NCI-H1105 (cell line): ENCODE results near the gene C9orf50.
A peak's percentile ranks its signal among the peaks of the same experiment; 100 is the strongest.

ENCODE experiments used
- DNase-seq: peaks from one replicate; lab custom pipeline; 2025; lab: John Stamatoyannopoulos, UW

The C9orf50 gene

DNA sequence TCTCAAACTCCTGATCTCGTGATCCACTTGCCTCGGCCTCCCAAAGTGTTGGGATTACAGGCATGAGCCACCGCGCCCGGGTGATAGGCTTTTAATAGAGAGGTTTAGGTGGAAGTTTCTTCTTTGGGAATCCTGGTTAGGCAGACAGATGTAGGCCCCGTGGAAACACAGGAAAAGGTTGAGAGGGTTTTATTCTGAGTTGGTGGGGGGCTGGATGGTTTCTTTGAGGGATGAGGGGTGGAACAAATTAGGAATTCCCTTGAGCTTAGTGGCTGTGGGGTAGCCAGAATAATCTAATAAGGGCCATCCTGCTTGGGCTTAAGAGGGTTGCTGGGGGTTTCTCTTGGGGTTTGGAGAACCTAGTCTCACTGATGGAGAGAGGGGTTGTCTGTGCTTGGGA lies 30.4 kb downstream of the C9orf50 start:
- no peak for DNase-seq

DNA sequence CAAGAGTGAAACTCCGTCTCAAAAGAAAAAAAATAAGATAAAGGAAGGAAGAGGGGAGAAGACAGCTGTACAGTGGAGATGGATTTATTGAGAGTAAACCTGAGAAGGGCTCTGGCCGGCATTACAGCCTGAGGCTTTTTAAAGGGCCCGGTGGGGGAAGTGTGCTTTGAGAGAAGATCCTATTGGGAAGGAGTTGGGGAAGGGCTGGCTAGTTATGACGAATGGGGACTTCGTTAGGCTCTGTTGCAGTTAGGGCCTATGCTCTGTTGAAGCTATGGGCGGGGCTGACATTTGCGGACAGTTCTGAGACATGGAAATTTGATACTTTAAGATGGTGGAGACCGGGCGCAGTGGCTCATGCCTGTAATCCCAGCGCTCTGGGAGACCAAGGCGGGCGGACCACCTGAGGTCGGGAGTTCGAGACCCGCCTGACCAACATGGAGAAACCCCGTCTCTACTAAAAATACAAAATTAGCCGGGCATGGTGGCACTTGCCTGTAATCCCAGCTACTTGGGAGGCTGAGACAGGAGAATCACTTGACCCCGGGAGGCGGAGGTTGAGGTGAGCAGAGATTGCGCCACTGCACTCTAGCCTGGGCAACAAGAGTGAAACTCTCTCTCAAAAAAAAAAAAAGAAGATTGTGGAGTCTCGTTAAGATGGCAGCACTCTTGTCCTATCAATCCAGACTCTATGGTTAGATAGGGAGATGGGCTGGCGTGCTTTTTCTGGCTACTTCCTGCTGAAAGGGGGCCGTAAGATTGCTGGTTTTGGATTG lies 33.2 kb downstream of the C9orf50 start:
- no peak for DNase-seq

DNA sequence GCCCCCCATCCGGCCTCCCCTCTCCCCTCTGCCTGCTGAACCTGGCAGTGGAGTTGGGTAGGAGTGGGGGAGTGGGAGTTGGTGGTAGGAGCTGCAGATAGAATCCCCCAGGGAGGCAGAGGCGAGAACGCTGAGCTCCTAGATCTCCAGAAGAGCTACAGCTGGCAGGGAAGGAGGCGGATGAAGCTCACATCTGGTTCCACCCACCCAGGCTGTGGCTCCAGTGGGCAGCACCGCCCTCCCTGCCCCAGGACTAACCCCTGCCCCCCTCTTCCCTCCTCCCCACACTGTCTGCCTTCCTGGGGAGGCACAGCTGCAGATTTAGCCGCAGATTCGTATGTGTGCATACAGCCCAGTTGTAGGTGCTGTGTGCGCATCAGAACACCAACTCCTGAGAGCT lies 34.2 kb downstream of the C9orf50 start:
- no peak for DNase-seq

DNA sequence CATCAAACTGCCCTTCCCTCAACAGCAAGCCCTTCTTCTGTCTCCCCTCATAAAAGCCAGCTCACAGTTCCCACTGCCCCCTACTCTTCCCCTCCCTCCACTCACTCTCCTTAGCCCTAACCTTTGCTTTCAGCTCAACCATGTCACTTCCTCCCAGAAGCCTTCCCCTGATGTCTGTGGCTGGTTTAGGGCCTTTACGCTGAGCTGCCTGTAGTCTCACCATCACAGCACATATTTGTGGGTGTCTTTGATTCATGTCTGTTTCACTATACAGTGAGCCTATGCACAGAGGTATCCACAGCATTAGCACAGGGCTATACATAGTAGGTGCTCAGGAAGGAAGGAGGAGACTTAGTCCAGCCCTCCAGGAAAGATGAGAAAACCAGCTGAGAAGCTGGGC lies 34.7 kb downstream of the C9orf50 start:
- DNase-seq = no peak

DNA sequence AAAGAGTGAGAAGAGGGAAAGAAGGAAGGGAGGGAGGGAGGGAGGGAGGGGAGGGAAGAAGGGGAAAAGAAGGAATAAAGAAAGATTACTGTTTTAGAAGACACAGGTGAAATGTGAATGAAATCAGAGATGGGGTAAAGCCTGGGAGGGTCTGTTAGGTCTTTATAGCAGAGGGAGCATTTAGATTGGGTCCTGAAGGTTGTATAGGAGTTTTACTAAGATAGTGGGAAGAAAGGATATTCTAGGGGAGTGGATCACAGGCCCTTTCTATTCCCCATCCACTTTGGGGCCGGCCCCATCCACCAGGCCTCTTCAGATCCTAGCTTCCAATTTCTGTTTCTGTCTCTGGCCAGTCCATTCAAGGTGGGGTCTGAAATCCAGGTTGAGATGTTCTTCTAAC lies 35.5 kb downstream of the C9orf50 start:
- no peak for DNase-seq

DNA sequence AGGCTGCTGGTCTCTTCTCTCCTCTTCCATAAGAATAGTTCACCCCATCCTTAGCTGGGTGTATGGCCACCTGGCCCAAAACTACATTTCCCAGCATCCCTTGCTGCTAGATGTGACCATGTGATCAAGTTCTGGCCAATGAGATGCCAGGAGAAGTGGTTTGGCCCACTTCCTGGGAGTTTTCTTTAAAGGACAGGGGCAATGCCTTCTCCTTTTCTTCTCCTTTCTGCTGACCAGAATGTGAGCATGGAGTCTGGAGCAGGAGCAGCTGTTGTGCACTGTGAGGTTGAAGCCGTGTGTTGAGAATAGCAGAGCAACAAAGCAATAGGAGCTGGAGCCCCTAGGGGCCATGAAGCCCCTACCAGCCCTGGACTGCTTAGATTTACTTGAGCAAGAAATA lies 36.8 kb downstream of the C9orf50 start:
- peak; percentile 23 for DNase-seq

DNA sequence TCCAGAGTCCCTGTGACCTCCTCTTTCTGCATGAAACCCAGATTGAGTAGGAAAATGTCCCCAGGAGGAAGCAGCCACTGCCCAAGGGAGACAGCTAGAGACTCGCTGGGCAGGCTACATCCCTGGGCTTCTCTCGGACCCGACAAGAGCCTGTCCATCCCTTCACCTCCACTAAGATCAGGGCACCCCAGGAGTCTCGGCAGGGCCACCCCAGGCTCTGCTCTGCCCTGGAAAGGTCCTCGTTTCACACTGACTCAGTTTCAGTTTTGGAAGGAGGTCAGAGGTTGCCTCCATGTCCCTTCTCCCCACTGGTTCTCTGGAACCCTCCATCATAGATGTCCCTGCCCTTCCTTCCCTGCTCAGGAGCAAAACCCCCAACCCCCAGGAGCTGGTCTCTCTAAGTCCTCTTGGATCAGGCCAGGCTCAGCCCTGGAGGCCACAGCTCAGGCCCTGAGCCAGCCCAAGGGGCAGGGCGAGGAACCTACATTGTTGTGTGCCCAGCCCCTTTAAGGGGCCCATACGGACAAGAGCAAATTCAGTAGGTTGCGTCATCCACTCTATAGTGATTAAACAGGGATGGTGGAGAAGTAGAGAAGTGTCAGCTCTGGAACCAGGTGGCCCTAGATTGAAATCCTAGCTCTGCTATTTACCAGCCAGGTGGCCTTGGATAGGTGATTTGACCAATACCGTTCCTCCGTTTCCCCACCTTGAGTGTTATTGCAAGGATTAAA lies 37.4 kb downstream of the C9orf50 start:
- DNase-seq = no peak

DNA sequence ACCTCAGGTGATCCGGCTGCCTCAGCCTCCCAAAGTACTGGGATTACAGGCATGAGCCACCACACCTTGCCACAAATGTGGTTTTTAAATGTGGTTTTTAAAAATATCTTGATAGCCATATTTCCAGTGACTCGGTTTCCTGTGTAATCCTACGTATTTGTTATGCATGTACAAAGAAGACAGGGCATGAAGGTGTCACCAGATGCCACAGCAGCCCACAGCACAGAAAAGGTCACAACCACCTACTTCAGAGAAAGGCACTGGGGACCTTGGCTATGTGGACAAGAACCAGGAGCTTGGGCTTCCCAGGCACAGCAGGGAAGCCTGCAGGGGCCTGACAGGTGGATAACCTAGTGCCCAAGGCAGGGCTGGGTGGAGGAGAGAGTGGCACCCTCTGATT lies 38.0 kb downstream of the C9orf50 start:
- DNase-seq = no peak

DNA sequence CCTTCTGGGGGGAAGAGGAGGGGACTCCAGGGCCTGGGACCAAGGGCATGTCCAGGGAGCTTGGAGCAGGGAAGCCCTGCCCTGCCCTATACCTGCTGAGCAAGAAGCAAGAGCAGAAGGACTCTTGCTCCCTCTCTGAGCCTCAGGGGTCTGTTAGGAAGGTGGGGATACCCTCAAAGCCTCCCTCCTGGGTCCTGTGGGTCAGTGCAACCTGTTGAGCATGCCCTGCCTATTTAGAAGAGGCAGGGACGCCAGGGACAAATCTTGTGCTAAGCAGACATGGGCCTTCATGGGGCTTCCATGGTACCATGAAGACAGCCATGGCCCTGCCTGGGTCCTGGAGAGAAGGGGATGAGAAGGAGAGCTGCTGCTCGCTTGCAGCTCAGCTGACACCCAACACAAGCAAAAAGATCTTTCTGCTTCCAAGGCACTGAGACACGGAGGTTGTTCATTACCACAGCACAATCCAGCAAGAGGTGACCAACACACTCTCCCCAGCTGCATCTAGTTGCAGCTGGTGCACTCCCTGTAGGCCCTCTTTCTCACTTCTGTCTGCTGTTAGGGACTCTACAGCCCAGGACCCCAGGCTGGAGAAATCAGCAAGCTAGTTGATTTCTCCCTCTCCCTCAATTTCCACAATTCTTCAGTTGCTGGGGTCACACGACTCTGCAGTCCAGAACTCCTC lies 39.3 kb downstream of the C9orf50 start:
- DNase-seq = no peak

DNA sequence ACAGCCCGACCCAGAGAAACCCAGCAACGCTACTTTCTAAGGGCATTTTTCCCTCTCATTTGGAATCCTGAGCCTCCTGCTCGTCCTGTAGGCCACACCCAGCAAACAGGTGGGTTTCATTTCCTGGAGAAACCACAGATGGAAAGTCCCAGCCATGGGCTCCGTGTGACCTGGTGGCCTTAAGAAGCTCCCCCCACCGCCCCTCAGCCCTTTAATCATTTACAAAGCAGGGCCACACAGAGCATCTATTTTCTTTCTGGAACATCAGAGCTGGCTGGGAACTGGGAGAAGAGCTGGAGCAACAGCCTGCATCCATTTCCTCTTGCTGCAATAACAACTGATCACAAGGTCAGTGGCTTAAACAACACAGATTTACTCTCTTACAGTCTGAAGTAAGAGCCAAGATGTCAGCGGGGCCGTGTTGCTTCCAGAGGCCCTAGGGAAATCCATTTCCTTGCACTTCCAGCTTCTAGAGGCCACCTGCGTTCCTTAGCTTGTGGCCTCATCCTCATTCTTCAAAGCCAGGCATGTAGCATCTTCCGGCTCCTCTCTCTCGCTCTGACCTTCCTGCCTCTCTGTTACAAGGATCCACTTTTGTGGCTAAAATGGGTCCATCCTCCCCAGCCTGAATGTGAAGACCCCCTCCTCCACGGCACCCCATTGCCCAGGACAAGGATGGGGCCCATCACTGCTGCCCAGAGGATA lies 40.5 kb downstream of the C9orf50 start:
- DNase-seq = no peak

DNA sequence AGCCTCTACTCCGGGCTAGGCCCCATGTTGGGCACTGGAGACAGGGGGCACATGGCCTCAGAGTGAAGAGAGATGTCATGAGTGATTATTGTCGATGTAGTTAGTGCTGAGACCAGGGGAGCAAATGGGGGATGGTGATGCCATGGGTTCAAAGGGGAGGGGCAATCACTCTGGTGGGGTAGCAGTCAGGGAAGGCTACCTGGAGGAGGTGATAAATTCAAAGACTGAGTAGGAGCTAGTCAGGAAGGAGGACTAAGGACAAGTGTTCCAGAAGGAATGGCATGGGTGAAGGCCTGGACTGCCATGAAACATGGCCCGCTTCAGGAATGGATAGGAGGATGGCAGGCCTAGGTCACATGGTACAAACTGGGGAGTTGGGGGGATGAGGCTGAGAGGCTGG lies 41.6 kb downstream of the C9orf50 start:
- no peak for DNase-seq

DNA sequence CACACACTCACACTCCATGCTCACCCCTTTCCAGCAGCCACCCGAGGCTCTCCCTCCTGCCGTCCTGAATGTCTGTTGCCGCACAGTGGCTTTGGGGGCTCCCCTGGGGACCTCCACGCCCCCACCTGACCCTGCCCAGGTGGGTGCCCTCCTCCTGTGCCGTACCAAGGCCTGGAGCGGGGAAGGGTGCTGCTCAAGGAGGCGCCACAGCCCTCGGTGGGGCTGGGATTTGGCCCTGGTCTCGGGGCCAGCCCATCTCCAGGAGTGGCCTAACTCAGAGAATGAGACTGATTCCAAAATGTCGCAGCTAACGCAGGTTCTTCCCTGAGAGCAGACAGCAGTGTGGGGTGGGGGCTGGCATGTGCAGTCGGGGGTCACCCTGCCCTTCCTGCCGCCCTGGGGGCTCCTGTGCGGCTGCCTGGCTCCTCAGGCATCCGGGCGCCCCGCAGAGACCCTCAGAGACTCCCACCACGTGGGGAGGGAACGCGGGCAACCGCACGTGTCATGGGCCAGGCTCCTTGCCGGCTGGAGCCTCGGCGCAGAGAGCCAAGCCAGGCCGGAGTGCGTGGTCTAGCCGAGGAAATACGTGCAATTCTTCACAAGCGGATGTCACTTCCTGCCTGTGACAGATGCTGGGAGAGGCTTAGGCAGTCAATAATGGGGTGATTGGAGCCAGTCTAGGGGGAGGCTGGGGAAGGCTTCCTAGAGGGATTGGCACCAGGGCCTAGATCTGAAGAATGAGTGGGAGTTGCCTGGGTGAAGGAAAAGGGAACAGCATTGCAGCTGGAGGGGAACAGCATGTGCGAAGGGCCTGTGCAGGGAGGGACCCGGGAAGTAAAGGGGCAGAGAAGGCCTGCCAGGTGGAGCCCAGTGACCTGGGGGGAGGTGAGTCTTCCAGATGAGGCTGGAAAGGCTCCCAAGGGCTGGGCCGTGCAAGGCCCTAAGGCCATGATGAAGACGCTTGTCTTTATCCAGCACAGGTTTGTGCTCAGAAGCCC lies 44.1 kb downstream of the C9orf50 start:
- DNase-seq = no peak

DNA sequence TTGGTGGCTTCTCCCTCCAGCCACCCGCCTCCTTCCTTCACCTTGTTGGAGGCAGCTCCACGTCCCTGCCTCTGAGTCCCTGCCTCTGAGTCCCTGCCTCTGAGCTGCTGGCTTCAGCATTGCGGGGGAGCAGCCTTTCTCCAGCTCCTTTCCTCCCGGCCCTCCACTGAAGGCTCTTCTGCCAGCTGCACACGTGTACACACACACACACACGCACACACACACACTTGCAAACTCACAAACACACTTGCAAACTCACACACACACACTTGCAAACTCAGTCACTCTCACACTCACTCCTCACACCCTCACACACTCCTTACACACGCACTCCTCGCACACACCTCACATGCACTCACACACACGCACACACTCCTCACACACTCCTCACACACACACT lies 45.1 kb downstream of the C9orf50 start:
- DNase-seq = no peak

DNA sequence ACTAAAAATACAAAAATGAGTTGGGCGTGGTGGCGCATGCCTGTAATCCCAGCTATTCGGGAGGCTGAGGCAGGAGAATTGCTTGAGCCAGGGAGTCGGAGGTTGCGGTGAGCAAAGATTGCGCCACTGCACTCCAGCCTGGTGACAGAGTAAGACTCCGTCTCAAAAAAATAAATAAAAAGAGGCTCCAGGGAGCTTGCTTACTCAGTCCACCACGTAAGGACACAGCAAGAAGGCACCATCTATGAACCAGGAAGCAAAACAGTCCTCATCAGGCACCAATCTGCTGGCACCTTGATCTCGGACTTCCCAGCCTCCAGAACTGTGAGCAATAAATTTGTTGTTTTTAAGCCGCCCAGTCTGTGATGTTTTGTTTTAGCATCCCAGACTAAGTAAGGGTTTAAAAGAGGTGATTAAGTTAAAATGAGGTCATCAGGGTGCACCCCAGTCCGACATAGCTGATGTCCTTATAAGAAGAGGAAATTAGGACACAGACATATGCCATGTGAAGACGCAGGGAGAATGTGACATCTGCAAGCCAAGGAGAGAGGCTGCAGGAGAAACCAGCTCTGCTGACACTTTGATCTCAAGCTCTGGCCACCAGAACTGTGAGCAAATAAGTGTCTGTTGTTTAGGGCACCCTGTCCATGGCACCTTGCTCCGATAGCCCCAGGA lies 45.9 kb downstream of the C9orf50 start:
- DNase-seq = no peak

DNA sequence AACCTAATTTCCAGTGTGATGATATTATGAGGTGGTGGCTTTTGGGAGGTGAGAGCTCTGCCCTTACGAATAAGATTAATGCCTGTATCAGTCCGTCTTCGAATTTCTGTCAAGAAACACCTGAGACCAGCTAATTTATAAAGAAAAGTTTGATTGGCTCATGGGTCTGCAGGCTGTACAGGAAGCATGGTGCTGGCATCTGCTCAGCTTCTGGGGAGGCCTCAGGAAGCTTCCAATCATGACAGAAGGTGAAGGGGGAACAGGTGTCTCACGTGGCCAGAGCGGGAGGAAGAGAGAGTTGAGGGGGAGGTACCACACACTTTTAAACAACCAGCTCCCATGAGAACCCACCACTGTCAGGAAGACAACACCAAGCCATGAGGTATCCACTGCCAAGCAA lies 46.9 kb downstream of the C9orf50 start:
- DNase-seq = no peak

DNA sequence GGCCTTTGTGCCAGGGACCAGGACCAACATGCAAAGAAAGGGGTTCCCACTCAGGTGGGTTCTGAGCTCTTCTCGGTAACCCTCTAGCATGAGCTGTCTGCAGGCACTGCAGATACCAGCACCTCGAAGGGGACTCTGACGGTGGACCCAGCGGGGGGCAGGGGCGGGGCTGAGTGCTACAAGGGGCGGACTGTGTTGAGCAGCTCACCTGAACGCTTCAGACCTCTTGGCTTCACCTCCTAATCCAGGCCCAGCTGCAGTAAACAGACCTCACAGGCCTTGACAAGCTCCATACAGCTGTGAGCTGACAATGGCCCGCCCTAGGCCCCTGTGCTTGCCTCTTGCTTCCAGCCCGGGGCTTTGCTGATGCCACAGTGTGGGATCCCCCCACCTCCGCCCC lies 48.4 kb downstream of the C9orf50 start:
- DNase-seq = no peak

DNA sequence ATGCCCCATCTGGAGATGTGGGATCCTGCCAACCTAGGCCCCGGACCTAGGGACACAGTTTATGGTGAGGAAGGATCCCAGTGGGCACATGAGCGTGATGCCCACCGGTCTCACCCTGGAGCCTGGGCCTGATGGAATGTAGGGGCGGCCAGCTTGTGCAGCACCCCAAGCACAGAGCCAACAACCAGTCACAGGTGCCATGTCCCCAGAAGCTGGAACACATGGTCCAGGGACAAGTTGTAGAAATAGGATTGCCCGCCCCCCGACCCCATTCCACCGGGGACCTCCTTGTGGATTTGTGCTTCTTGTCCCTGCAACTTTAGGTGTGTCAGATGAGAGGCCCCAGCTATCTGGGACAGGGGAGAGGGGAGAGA lies 48.9 kb downstream of the C9orf50 start:
- no peak for DNase-seq

DNA sequence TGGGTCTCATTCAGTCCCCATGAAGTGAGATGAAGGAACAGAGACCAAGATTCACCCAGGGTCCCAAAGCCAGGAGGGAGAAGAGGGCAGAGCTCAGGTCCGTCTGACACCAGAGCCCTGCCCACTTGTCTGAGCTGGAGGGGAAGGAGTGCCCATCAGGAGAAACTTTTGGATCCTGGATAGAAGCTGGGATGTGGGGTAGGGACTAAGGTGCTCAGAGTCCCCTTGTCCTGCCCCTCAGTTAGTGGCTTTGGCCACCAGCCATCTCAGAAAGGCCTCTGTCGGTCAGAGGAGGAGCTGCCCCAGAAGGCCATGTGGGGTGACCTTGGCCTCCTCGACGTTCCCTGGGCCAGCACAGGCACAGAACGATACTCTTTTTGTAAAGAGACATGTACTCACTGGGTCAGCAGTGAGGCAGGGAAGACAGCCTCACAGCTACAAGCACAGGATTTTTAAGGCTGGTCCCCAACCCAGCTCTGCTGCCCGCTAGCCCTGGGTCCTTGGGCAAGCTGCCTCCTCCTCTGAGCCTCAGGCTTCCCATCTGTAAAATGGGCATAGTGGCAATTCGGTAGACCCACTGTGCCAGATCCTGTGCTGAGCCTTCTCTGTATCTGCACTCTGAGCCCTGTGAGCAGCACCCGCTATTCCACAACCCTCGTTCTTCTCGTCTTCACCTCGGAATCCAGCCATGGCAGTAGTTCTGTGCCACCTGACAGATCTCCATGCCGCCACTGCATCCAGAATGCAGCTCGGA lies 49.4 kb downstream of the C9orf50 start:
- DNase-seq = no peak

DNA sequence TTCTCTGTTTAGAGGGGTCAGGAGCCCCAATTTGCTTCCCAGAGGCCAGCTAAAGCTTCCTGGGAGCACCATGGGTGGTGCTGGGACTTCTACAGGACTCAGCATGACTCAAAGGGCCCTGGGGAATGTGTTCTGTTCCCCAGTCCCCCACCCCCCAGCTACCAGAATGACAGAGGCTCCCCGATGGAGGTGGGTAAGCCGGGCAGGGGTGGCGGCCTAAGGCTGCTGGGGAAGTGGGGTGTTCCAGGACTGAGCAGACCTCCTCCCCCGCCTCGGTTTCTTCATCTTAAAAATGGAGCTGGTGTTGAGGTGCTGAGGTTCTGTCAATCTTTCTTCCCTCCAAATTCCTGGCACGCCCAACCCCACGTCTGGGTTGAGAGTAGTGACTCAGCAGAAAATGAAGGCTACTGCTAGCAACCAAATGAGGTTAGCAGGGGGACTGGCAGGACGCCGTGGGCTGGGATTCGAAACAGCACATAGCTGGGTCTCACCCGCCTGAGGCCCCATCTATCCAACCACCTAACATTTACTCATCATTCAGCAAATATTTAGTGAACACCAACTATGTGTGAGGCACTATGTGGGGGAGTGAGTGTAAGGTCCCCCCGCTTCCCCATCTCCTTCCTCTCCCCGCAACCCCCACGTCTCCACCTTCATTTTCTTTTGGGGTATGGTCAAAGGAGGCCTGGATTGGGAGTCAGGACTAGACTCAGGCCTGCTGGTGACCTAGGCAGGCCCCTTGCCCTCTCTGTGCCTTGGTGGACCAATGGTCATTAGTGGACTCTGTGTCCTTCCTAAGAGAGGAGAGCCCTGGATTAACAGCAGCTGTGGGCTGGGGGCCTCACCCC lies 50.2 kb downstream of the C9orf50 start:
- DNase-seq = no peak
